Endometrial microvascular endothelial cells (primary cell): Measurements from ENCODE around the gene ILKAP. TPM values are rescaled to one million over a fixed set of nuclear protein-coding genes. Genes with fewer than 3 reads are reported as not detected.

Source experiments
- in situ Hi-C: cut with HindIII; loops from 2 replicates; pipeline ENCODE4 v1.10.0; 2017; ENCODE audit warnings: low sequenced_read_pairs, low pct_unique_long_range_greater_than_20kb; ENCODE audit errors: inconsistent ontology term
- total RNA-seq: library from RNA; depleted of rRNA; stranded (reverse); fragments of >200 nt; gene quantifications from one replicate; pipeline ENCODE4 v1.2.3, GENCODE V29; 2015; ENCODE audit errors: inconsistent ontology term

The ILKAP gene
- total RNA-seq, 1 donor from 2014 or later, result 24.2 TPM

- in situ Hi-C loops, result no loop called here
Measured at GRCh38 chr2:238158509-238159070, 44.9 kb downstream of the ILKAP start, which contains the start of gene ERFE. Gene ERFE (plus strand): TSS chr2:238158970. CDS start chr2:238159008, 38 bp downstream.

DNA sequence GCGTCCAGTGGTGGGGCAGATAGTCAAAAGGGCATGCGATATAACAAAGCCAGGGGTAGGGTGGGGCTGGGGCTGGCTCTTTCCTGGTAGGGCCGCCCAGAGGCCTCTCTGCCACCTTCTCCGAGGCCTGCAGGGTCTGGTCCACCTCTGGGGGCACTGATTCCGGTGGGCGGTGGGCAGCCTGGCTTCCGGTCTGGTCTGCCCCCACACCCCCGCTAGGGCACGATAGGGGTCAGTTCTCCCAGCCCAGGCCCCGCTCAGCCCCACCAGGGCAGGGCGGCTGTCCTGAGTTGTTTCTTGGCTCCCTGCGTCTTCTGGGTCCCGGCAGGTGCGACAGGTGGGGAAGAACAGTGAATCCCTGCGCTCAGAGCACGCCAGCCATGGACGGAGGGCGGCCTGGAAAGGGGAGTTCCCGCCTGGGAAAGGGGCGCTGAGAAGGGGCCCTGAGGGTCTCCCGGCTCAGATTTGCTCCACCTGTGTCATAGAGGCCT, 45.4 kb downstream of the ILKAP start:
- in situ Hi-C loops, result no loop called here

DNA sequence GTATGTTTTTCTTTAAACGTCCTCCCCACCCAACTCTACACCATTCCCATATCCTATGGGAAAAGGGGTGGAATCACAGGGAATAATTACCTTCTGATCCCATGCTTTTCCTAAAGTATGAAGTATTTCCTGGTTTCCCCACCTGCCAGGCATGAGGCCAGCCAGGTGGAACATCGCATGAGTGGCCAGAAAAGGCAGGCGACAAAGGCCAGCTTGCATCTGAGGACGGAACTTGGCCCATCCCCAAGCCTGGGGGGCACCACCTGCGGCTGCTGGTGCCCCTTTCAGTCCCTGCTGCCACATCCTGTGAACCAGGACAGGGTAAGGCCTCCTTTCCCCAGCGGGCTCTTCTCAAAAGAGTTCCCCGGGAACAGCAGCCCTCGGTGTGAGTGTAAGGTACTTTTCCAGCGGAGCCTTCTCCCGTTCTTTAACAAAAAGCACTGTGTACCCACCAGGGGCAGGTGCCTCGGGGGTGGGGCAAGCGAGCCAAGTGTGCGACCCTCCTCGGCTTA, 45.9 kb downstream of the ILKAP start:
- in situ Hi-C loops, result no loop called here

DNA sequence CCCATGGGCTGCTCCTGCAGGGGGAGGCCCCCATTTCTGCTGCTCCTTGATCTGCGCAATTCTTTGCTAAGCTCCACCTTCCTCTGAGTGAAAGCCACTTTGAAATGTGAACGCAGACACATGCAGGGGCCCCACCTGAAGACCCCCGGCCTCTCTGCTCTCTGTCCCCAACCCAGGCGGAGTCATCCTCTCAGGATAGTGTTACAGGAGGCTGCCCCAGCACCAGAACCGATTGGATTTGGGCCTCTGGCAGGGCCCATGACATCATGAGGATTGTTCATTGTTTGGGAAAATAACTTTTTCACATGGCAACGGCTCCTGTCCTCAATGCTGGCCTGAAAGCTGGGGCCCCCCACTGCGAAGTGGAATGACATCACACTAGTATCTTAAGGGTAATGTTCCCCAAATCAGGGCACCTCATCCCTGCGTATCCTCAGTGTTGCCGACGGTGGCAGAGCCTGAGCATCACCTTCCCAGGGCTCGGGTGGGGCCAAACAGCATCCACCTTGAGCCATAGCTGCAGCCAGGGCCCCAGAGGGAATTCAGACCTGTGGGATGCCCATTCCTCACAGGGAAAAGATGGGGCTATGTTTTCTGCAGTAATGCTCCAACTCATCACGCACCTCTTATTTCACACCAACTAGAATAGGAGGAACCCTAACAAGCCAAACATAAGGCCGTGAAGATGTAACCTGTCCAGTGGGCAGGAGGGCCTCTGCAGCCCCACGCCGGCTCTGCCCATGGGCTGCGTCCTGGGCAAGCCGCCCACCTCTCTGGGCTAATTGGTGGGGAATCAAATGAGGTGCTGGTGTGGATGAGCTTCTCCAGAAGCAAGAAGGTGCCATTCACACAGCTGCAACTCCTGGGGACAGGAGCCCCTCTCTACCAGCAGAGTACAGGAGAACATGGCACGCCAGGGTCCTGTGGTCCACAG, 47.5 kb downstream of the ILKAP start:
- in situ Hi-C loops, result no loop called here

GRCh38 chr2:238155051-238155760, 48.3 kb downstream of the ILKAP start:
- in situ Hi-C loops, result no loop called here

GRCh38 chr2:238154570-238154969, 48.9 kb downstream of the ILKAP start:
- in situ Hi-C loops, result no loop called here

DNA sequence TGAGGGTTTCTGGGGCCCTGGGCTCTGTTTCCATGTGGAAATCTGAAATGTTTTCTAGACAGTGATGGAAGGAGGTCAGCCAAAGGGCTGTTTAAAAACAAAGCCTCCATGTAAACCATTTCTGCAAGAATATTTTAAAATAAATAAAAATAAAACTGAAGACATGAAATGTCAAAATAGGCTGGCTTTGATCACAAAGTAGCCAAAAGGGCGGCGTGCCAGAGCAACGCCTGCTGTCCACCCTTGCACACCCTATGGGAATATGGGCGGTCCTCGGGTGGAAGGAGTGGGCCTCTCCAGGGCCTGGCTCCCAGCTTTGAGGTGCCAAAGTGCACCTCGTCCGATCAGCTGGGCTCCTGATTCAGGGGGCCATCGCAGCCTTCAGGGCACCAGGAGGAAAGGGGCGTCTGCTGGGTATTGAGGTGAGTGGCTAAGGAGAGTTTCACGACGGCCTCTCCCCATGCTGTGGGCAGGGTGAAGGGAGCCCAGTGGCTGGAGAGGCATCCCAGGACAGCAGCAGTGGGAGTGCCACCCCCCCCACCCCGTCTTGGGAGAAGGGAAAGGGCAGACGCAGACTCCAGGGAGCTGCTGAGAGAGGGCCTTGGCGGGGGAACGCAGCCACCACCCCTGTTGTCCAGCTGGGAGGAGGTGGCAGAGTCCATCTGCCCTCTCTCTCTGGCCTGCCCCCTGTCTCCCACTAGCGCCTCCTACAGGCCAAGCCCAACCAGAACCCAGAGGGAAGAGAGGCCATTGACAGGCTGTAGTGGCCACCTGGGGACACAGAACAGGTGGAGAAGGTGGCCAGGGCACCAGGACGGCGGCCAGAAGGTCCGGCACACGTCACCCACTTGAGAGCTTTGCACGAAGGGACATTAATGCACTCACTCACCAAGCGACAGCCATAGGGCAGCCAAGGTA, 50.5 kb downstream of the ILKAP start:
- in situ Hi-C loops, result no loop called here

GRCh38 chr2:238151628-238152235, 51.8 kb downstream of the ILKAP start:
- in situ Hi-C loops, result no loop called here

DNA sequence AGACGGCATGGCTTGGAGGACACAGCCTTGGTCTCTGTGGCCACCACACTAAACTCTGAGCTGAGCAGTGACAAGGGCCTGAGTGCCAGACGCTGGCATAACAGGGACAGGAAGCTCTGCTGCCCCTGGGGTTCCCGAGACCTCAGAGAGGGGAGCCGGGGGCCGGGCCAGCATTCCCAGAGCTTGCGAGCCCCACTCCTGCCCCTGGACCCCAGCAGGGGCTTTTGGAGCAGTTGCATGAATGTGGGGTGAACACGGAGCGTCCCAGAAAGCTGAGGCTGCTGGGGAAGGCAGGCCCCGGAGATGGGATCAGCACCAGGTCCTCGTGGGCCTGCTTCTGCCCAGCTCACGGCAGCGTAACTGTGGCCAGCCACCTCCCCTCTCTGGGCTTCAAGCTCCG, 52.3 kb downstream of the ILKAP start:
- in situ Hi-C loops, result no loop called here

DNA sequence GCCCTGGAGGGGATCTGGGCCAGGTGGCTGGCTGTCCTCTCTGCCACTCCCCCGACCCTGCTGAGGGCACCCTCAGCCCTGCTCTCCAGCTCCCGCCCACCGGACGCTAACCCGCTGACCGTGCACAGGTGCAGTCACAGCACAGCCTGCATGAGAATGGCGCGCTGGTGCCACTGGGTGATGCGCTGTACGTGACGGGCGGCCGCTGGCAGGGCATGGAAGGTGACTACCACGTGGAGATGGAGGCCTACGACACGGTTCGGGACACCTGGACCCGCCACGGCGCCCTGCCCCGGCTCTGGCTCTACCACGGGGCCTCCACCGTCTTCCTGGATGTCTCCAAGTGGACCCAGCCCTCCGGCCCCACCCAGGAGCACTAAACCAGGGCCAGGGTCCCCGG, 52.8 kb downstream of the ILKAP start:
- in situ Hi-C loops, result no loop called here

GRCh38 chr2:238149841-238150572, 53.5 kb downstream of the ILKAP start:
- in situ Hi-C loops, result no loop called here

GRCh38 chr2:238148981-238149380, 54.5 kb downstream of the ILKAP start:
- in situ Hi-C loops, result no loop called here

GRCh38 chr2:238146884-238147544, 56.5 kb downstream of the ILKAP start:
- in situ Hi-C loops, result no loop called here

DNA sequence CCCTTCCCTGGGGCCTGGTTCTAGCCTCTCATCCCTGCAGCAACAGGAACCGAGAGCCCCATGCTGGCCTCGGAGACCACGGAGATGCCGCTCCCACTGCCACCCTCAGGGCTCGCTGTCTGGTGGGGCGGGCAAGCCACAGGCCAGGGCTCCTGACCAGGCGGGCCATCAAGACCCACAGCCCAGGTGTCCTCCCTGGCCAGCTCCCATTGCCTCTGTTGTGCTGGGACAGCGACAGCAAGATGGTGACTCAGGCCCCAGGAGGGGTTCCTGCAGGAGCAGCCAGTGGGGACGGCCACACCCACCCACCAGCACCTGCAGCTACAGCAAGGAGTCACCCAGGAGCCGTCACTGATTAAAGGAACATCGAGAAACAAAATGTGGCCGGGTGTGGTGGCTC, 57.6 kb downstream of the ILKAP start:
- in situ Hi-C loops, result no loop called here

- in situ Hi-C loops, result no loop called here
Measured at GRCh38 chr2:238145046-238145445, 58.4 kb downstream of the ILKAP start.

GRCh38 chr2:238144262-238144661, 59.2 kb downstream of the ILKAP start:
- in situ Hi-C loops, result no loop called here
